Neural crest cell (in vitro differentiated cells): ENCODE measurements around the gene DSP. TPM values are rescaled to one million over a fixed set of nuclear protein-coding genes. Genes with fewer than 3 reads are reported as not detected.

Experiments
- DNase-seq: peaks from one replicate; pipeline ENCODE4 v3.0.0; 2021; ENCODE audit warnings: low read depth, mixed read lengths, low spot score
- H3K27ac Mint-ChIP-seq: one replicate; pipeline ENCODE4 v1.8.0; 2021; ENCODE audit warnings: mild to moderate bottlenecking, mixed read lengths; ENCODE audit not compliant: unreplicated experiment
- H3K27me3 Mint-ChIP-seq: 2 replicates; pipeline ENCODE4 v1.8.0; 2021; ENCODE audit warnings: low read depth, mild to moderate bottlenecking, mixed read lengths
- H3K36me3 Mint-ChIP-seq: 2 replicates; pipeline ENCODE4 v1.8.0; 2021; ENCODE audit warnings: low read depth, mild to moderate bottlenecking, mixed read lengths
- H3K4me1 Mint-ChIP-seq: 2 replicates; pipeline ENCODE4 v1.8.0; 2021; ENCODE audit warnings: mixed read lengths
- H3K4me3 Mint-ChIP-seq: one replicate; pipeline ENCODE4 v1.8.0; 2021; ENCODE audit warnings: mild to moderate bottlenecking, mixed read lengths
- H3K9me3 Mint-ChIP-seq: 2 replicates; pipeline ENCODE4 v1.8.0; 2021; ENCODE audit warnings: mixed read lengths
- total RNA-seq: library from RNA; stranded (reverse); gene quantifications from 2 replicates; pipeline ENCODE4 v1.2.1, GENCODE V29; 2021
- TF ChIP-seq, protein P1 (sequence below): fragments of 200-600 bp; sonication (generic); conservative IDR thresholded peaks from 2 replicates; pipeline ENCODE4 v1.5.0; 2021; ENCODE audit warnings: antibody characterized with exemption, mild to moderate bottlenecking

The DSP gene
- total RNA-seq, 1 donor from 2014 or later: 9.5 TPM

DNA sequence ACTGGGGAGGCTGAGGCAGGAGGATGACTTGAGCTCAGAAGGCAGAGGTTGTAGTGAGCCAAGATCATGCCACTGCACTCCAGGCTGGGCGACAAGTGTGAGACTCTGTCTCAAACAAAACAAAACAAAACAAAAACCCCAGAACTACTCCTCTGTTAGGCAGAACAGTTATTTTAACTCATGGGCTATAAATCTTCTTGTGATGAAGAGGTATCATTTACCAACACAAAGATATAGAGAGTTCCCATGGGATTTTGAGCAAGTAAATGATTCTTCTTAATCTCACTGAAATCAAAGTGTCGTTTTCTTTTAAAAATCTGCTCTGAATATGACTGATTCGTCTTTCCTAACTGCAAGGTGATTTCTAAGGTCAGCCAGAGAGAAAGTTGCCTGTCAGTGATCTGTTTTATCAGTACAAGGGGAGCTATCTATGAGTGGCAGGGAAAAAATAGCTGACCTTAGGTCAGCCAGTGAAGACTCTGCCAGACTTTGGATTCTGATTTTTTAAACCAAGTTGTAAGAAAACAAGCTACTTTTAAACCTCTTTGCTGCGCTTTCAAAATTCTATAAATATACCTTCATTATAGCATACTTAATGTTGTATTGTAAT is 3.8 kb upstream of the DSP start:
- DNase-seq: no peak
- no peak overlapping the region for H3K27ac Mint-ChIP-seq
- H3K27me3 Mint-ChIP-seq: peaks cover 82% of the 10 kb centered on the region
- TF ChIP-seq, protein P1, sequence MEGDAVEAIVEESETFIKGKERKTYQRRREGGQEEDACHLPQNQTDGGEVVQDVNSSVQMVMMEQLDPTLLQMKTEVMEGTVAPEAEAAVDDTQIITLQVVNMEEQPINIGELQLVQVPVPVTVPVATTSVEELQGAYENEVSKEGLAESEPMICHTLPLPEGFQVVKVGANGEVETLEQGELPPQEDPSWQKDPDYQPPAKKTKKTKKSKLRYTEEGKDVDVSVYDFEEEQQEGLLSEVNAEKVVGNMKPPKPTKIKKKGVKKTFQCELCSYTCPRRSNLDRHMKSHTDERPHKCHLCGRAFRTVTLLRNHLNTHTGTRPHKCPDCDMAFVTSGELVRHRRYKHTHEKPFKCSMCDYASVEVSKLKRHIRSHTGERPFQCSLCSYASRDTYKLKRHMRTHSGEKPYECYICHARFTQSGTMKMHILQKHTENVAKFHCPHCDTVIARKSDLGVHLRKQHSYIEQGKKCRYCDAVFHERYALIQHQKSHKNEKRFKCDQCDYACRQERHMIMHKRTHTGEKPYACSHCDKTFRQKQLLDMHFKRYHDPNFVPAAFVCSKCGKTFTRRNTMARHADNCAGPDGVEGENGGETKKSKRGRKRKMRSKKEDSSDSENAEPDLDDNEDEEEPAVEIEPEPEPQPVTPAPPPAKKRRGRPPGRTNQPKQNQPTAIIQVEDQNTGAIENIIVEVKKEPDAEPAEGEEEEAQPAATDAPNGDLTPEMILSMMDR: no peak
- H3K9me3 Mint-ChIP-seq: no peaks in the 10 kb centered on the region
- H3K4me1 Mint-ChIP-seq: peaks cover 9% of the 10 kb centered on the region
- H3K4me3 Mint-ChIP-seq: no peak overlapping the region
- no peaks in the 10 kb centered on the region for H3K36me3 Mint-ChIP-seq

DNA sequence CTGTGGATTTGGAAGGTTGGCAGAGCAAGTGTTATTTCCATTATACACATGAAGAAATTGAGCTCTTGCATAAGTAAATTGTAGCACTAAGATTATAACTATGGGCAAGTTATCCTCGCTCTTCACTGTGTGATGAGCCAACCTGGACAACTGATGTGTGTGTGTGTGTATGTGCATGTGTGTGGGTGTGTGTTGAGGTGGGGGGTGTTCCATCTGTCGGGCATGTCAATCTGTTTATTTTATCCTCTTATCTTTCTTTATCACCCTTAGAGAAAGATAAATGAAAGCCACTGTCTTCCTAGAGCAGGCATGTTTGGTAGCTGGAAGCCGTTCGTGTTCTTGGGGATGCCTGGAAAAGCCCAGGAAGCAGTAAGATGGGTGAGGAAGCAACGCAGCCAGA is 3.0 kb upstream of the DSP start:
- H3K4me1 Mint-ChIP-seq: peaks cover 9% of the 10 kb centered on the region
- H3K36me3 Mint-ChIP-seq: no peaks in the 10 kb centered on the region
- TF ChIP-seq, protein P1: no peak
- no peaks in the 10 kb centered on the region for H3K9me3 Mint-ChIP-seq
- H3K4me3 Mint-ChIP-seq: peak overlapping the region; percentile 68
- H3K27ac Mint-ChIP-seq: no peak overlapping the region
- no peak for DNase-seq
- peaks cover 84% of the 10 kb centered on the region for H3K27me3 Mint-ChIP-seq

DNA sequence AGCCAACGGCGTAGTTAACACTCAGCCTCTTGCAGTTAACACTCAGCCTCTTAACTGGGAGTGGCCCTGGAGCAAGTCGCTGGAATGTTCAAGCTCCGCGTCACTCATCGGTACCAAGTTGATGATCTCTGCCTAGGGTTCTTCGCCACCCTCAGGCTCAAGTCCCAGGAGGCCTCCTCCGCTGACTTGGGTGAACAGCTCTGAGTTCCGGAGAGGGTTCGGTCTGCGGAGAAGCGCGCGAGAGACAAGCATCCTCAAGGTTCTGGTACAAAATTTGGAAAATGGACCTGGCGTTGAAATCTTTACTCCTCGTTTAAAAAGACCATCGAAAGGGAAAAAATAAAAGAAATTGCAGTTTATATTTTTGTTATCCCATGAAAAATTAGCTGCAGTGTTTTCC is 876 bp upstream of the DSP start:
- H3K36me3 Mint-ChIP-seq: no peaks in the 10 kb centered on the region
- DNase-seq: no peak
- H3K27ac Mint-ChIP-seq: no peak overlapping the region
- H3K4me3 Mint-ChIP-seq: peak overlapping the region; percentile 86
- TF ChIP-seq, protein P1: no peak
- H3K9me3 Mint-ChIP-seq: no peaks in the 10 kb centered on the region
- H3K4me1 Mint-ChIP-seq: peaks cover 18% of the 10 kb centered on the region
- H3K27me3 Mint-ChIP-seq: peaks cover 91% of the 10 kb centered on the region

- TF ChIP-seq, protein P1: no peak
- Mint-ChIP-seq H3K9me3 (no peaks in the 10 kb centered on the region), H3K36me3 (no peaks in the 10 kb centered on the region), H3K27me3 (peaks cover 93% of the 10 kb centered on the region), H3K4me1 (peaks cover 18% of the 10 kb centered on the region), H3K4me3 (peak overlapping the region; percentile 86), H3K27ac (peak overlapping the region; percentile 51)
- peak; percentile 40 for DNase-seq
Observed at GRCh38 chr6:7542065-7542873, 798 bp downstream of the DSP start.

DNA sequence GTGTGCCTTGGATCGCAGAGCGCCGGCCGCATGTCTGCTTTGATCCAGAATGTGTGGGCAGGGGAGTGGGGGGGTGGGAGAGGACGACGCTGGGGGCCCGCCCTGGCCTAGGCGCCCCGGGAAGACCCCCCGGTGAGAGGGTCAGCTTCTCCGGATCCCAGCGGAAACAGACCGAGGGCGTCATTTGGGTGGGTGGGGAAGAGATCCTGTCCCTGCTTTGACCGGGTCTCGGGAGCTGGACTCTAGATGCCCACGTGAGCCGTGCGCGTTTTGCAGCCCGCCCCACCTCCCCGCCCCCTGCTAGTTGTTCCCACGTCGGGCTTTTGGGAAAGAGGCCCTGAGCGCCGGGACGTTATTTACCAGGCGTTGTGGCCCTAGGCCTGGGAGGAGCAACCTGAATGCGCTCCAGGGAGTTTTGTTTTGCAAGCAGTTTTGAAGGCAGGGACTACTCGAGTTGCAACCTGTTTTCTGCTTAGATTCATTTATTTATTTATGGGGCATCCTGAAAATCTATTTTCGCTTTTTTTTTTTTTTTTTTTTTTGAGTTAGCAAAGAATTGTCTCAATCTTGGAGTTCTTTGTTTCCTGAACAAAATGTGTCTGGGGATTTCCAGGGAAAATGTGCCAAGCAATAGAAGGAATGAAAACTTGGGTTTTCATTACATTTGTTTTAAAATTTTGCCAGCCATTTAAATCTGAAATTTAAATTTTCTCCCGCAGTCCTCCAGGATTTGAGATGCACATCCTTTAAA is 1.6 kb downstream of the DSP start:
- Mint-ChIP-seq H3K27ac (no peak overlapping the region), H3K4me3 (peak overlapping the region; percentile 84), H3K4me1 (peaks cover 18% of the 10 kb centered on the region), H3K27me3 (peaks cover 89% of the 10 kb centered on the region), H3K36me3 (no peaks in the 10 kb centered on the region), H3K9me3 (no peaks in the 10 kb centered on the region)
- peak; percentile 14 for DNase-seq
- TF ChIP-seq, protein P1: no peak
